ENCODE data around the gene SDHA. TPM values are rescaled to one million over a fixed set of nuclear protein-coding genes. Genes with fewer than 3 reads are reported as not detected.
"Not testable (repeated sequence)": the region's sequence is repeated elsewhere in the genome, so short reads cannot be mapped to it uniquely, and the experiment has no call there.

The SDHA gene
- polyA plus RNA-seq, 2 of the 4 experiments (the other 2 are of a cell fraction), result 115 to 134 TPM

- no peak for ATAC-seq
- FAIRE-seq, result no peak
- DNase-seq (ENCODE audit: low read depth in 1 of 2, low spot score in 1 of 2), result no peak
These were observed 21.8 kb upstream of the SDHA start for GRCh38 chr5:196350-196749.

GRCh38 chr5:197031-197430 lies 21.1 kb upstream of the SDHA start:
- H3K4me1 ChIP-seq; ATAC-seq; H3K4me3 ChIP-seq; FAIRE-seq; H3K27ac ChIP-seq; DNase-seq (ENCODE audit: low read depth in 1 of 2, low spot score in 1 of 2); H3K9me3 ChIP-seq; POLR2A ChIA-PET; CTCF ChIA-PET; H3K4me2 ChIP-seq: not testable (repeated sequence)
- WGBS (ENCODE audit: missing lambda C conversion rate), result 74% methylated on average over 18 of the region's 18 CpGs

More at GRCh38 chr5:196350-196749, 21.8 kb upstream of the SDHA start:
- CTCF ChIA-PET, result no interaction called here
- Histone ChIP-seq H3K27ac (no peak overlapping the region), H3K4me3 (no peak overlapping the region), H3K9me3 (no peaks in the 10 kb centered on the region), H3K4me2 (no peak overlapping the region), H3K4me1 (no peaks in the 10 kb centered on the region)
- POLR2A ChIA-PET, result no interaction called here
- TF ChIP-seq RFX5 (IDR thresholded peaks at IDR 0.05), result no peak
- TF ChIP-seq HES2 (IDR thresholded peaks at IDR 0.05), result no peak
- no peak for TF ChIP-seq SREBF2 (IDR thresholded peaks at IDR 0.05)
- no peak for TF ChIP-seq RARB (CRISPR knock-in tag; IDR thresholded peaks at IDR 0.05)
- TF ChIP-seq POLR2A (IDR thresholded peaks at IDR 0.05; ENCODE audit: low read length), result no peak
- TF ChIP-seq MAZ (IDR thresholded peaks at IDR 0.05; ENCODE audit: borderline replicate concordance, low read depth, low read length), result no peak
- TF ChIP-seq POLR2AphosphoS2 (conservative IDR thresholded peaks at IDR 0.05; ENCODE audit: low read length), result no peak
- WGBS (ENCODE audit: missing lambda C conversion rate), result 87% methylated on average over 4 of the region's 10 CpGs

- Histone ChIP-seq H3K4me3 (no peak overlapping the region), H3K4me1 (no peaks in the 10 kb centered on the region), H3K9me3 (no peaks in the 10 kb centered on the region), H3K27ac (no peak overlapping the region), H3K4me2 (no peak overlapping the region)
- DNase-seq (ENCODE audit: low read depth in 1 of 2, low spot score in 1 of 2), result no peak
- CTCF ChIA-PET, result interaction anchor here (0.6 to 1.1 kb wide), 2 partner anchors 12 to 29 kb away, joined by 3 to 4 read pairs; no protein-coding TSS in a partner anchor
- TF ChIP-seq RCOR1 (IDR thresholded peaks at IDR 0.05; ENCODE audit: low read depth, low read length), result no peak
- no peak for TF ChIP-seq RFX5 (IDR thresholded peaks at IDR 0.05)
- TF ChIP-seq KDM1A (IDR thresholded peaks at IDR 0.05; ENCODE audit: low read depth), result no peak
- no peak for TF ChIP-seq POLR2A (IDR thresholded peaks at IDR 0.05; ENCODE audit: low read length)
- no peak for TF ChIP-seq ZNF302 (CRISPR knock-in tag; IDR thresholded peaks at IDR 0.05)
- no peak for TF ChIP-seq FOXS1 (CRISPR knock-in tag; IDR thresholded peaks at IDR 0.05)
- TF ChIP-seq HOXB13 (CRISPR knock-in tag; IDR thresholded peaks at IDR 0.05; ENCODE audit: low read depth), result no peak
- TF ChIP-seq NPAS2 (CRISPR knock-in tag; IDR thresholded peaks at IDR 0.05; ENCODE audit: borderline replicate concordance), result no peak
- ATAC-seq, result peak in 1 of 2 experiments; percentile 40; a peak in 1 of 6 replicates
- no peak for FAIRE-seq
- 88% methylated on average over 9 of the region's 12 CpGs for WGBS (ENCODE audit: missing lambda C conversion rate)
- POLR2A ChIA-PET, result no interaction called here
These were observed 20.1 kb upstream of the SDHA start for GRCh38 chr5:197892-198489.

- CTCF ChIA-PET, result interaction anchor here (0.6 to 1.1 kb wide), 2 partner anchors 11 to 28 kb away, joined by 3 to 4 read pairs; no protein-coding TSS in a partner anchor
- FAIRE-seq, result no peak
These were observed 19.5 kb upstream of the SDHA start for GRCh38 chr5:198516-199196.

More at GRCh38 chr5:198516-199196, 19.5 kb upstream of the SDHA start:
- Histone ChIP-seq H3K27ac (no peak overlapping the region), H3K4me3 (no peak overlapping the region), H3K9me3 (no peaks in the 10 kb centered on the region), H3K4me2 (no peak overlapping the region), H3K4me1 (no peaks in the 10 kb centered on the region)
- ATAC-seq (no peak), DNase-seq (ENCODE audit: low read depth in 1 of 2, low spot score in 1 of 2) (no peak)
- no peak for TF ChIP-seq MAX (IDR thresholded peaks at IDR 0.05)
- no peak for TF ChIP-seq KDM1A (IDR thresholded peaks at IDR 0.05; ENCODE audit: low read depth)
- no peak for TF ChIP-seq HOXB5 (CRISPR knock-in tag; IDR thresholded peaks at IDR 0.05)
- TF ChIP-seq HEYL (CRISPR knock-in tag; IDR thresholded peaks at IDR 0.05), result no peak
- no peak for TF ChIP-seq USF2 (IDR thresholded peaks at IDR 0.05)
- no peak for TF ChIP-seq FOXS1 (CRISPR knock-in tag; IDR thresholded peaks at IDR 0.05)
- TF ChIP-seq PBX3 (IDR thresholded peaks at IDR 0.05), result no peak
- no peak for TF ChIP-seq ELK1 (IDR thresholded peaks at IDR 0.05; ENCODE audit: low read depth, low read length)
- TF ChIP-seq CEBPB (IDR thresholded peaks at IDR 0.05), result no peak
- no peak for TF ChIP-seq ZNF302 (CRISPR knock-in tag; IDR thresholded peaks at IDR 0.05)
- no peak for TF ChIP-seq CBX8 (IDR thresholded peaks at IDR 0.05)
- no peak for TF ChIP-seq TFCP2L1 (CRISPR knock-in tag; IDR thresholded peaks at IDR 0.05)
- TF ChIP-seq NR3C1 (IDR thresholded peaks at IDR 0.05), result no peak
- TF ChIP-seq RCOR1 (IDR thresholded peaks at IDR 0.05; ENCODE audit: low read depth, low read length), result no peak
- TF ChIP-seq JUNB (IDR thresholded peaks at IDR 0.05), result no peak
- no peak for TF ChIP-seq JUN (IDR thresholded peaks at IDR 0.05)
- TF ChIP-seq KDM5A (IDR thresholded peaks at IDR 0.05), result no peak
- no peak for TF ChIP-seq MAFK (IDR thresholded peaks at IDR 0.05; ENCODE audit: partially characterized antibody)
- no peak for TF ChIP-seq FOSL2 (IDR thresholded peaks at IDR 0.05)
- TF ChIP-seq FOSL2 (CRISPR knock-in tag; IDR thresholded peaks at IDR 0.05), result no peak
- POLR2A ChIA-PET, result no interaction called here
- 95% methylated on average over 18 of the region's 21 CpGs for WGBS (ENCODE audit: missing lambda C conversion rate)
